Hematopoietic multipotent progenitor cell treated with erythropoietin and hydrocortisone succinate and interleukin-3 and kit ligand, for 17 days (in vitro differentiated cells): ENCODE results near the gene EMID1.

Experiments
- DNase-seq: peaks from one replicate; pipeline ENCODE4 v3.0.0-alpha.2; 2015; ENCODE audit warnings: low spot score

EMID1 gene

GRCh38 chr22:29205594-29206371, at the start of gene EMID1:
EMID1 (plus strand) TSS chr22:29205896; CDS start chr22:29206039, 143 bp downstream.
- DNase-seq = peak; percentile 65

GRCh38 chr22:29155966-29156365, 49.7 kb upstream of the EMID1 start:
- no peak for DNase-seq

GRCh38 chr22:29156507-29156906, 49.2 kb upstream of the EMID1 start:
- DNase-seq = peak; percentile 41

- no peak for DNase-seq
Measured at GRCh38 chr22:29157759-29158535, 47.7 kb upstream of the EMID1 start.

- no peak for DNase-seq
Measured at GRCh38 chr22:29158546-29158945, 47.1 kb upstream of the EMID1 start.

- DNase-seq = no peak
Measured at GRCh38 chr22:29163808-29164207, 41.9 kb upstream of the EMID1 start.

GRCh38 chr22:29165321-29166060, 40.2 kb upstream of the EMID1 start:
- peak; percentile 73 for DNase-seq

- no peak for DNase-seq
Measured at GRCh38 chr22:29166180-29166579, 39.5 kb upstream of the EMID1 start.

GRCh38 chr22:29167032-29167911, 38.4 kb upstream of the EMID1 start:
- DNase-seq = no peak

GRCh38 chr22:29171721-29172120, 34.0 kb upstream of the EMID1 start:
- DNase-seq = no peak

- DNase-seq = no peak
Measured at GRCh38 chr22:29172216-29172615, 33.5 kb upstream of the EMID1 start.

GRCh38 chr22:29175312-29175835, 30.3 kb upstream of the EMID1 start:
- DNase-seq = no peak

GRCh38 chr22:29183971-29184848, 21.5 kb upstream of the EMID1 start:
- no peak for DNase-seq

GRCh38 chr22:29184849-29185490, 20.7 kb upstream of the EMID1 start:
- DNase-seq = no peak

- no peak for DNase-seq
Measured at GRCh38 chr22:29186302-29186701, 19.4 kb upstream of the EMID1 start.

- no peak for DNase-seq
Measured at GRCh38 chr22:29187831-29188230, 17.9 kb upstream of the EMID1 start.

GRCh38 chr22:29190051-29190450, 15.6 kb upstream of the EMID1 start:
- no peak for DNase-seq

GRCh38 chr22:29190918-29191317, 14.8 kb upstream of the EMID1 start:
- DNase-seq = no peak

- no peak for DNase-seq
Measured at GRCh38 chr22:29193021-29193420, 12.7 kb upstream of the EMID1 start.

GRCh38 chr22:29194184-29194583, 11.5 kb upstream of the EMID1 start:
- peak; percentile 79 for DNase-seq
